ENCODE measurements around the gene FUCA1.
"Not testable (repeated sequence)": the region's sequence is repeated elsewhere in the genome, so short reads cannot be mapped to it uniquely, and the experiment has no call there.

Gene FUCA1

GRCh38 chr1:23867895-23868556 is at the start of gene FUCA1:
FUCA1 (minus strand) TSS chr1:23868290; CDS start chr1:23868286, 4 bp downstream.
- peak; percentile 78 for DNase-seq (ENCODE audit: low read depth, low spot score)

- peak; percentile 72 for DNase-seq (ENCODE audit: low read depth, low spot score)
Measured at GRCh38 chr1:23916209-23917131, 48.4 kb upstream of the FUCA1 start.

- no peak for DNase-seq (ENCODE audit: low read depth, low spot score)
Measured at GRCh38 chr1:23915466-23915865, 47.4 kb upstream of the FUCA1 start.

GRCh38 chr1:23914921-23915320 is 46.8 kb upstream of the FUCA1 start:
- no peak for DNase-seq (ENCODE audit: low read depth, low spot score)

- DNase-seq (ENCODE audit: low read depth, low spot score), result no peak
Measured at GRCh38 chr1:23913212-23913880, 45.3 kb upstream of the FUCA1 start, which contains the start of gene CNR2. CNR2 (minus strand) TSS chr1:23913362; CDS start chr1:23875617, 37,745 bp downstream.

GRCh38 chr1:23911921-23912320 is 43.8 kb upstream of the FUCA1 start:
- DNase-seq (ENCODE audit: low read depth, low spot score), result no peak

- DNase-seq (ENCODE audit: low read depth, low spot score), result no peak
Measured at GRCh38 chr1:23910553-23911246, 42.6 kb upstream of the FUCA1 start.

- no peak for DNase-seq (ENCODE audit: low read depth, low spot score)
Measured at GRCh38 chr1:23910144-23910543, 42.1 kb upstream of the FUCA1 start.

GRCh38 chr1:23909412-23909811 is 41.3 kb upstream of the FUCA1 start:
- DNase-seq (ENCODE audit: low read depth, low spot score), result no peak

- DNase-seq (ENCODE audit: low read depth, low spot score), result no peak
Measured at GRCh38 chr1:23908453-23909341, 40.6 kb upstream of the FUCA1 start.

GRCh38 chr1:23906731-23907130 is 38.6 kb upstream of the FUCA1 start:
- DNase-seq (ENCODE audit: low read depth, low spot score), result no peak

- no peak for DNase-seq (ENCODE audit: low read depth, low spot score)
Measured at GRCh38 chr1:23905461-23906025, 37.5 kb upstream of the FUCA1 start.

- DNase-seq (ENCODE audit: low read depth, low spot score), result no peak
Measured at GRCh38 chr1:23904748-23905357, 36.8 kb upstream of the FUCA1 start.

- no peak for DNase-seq (ENCODE audit: low read depth, low spot score)
Measured at GRCh38 chr1:23903754-23904153, 35.7 kb upstream of the FUCA1 start.

GRCh38 chr1:23902321-23903278 is 34.5 kb upstream of the FUCA1 start:
- DNase-seq (ENCODE audit: low read depth, low spot score), result no peak

- DNase-seq (ENCODE audit: low read depth, low spot score), result not testable (repeated sequence)
Measured at GRCh38 chr1:23900017-23900416, 31.9 kb upstream of the FUCA1 start.

GRCh38 chr1:23899070-23899469 is 31.0 kb upstream of the FUCA1 start:
- DNase-seq (ENCODE audit: low read depth, low spot score), result no peak

GRCh38 chr1:23897083-23897482 is 29.0 kb upstream of the FUCA1 start:
- no peak for DNase-seq (ENCODE audit: low read depth, low spot score)

GRCh38 chr1:23896491-23896890 is 28.4 kb upstream of the FUCA1 start:
- DNase-seq (ENCODE audit: low read depth, low spot score), result no peak

Measured in iPS DF 19.7 (cell line).